ENCODE measurements around the gene STK10.

GRCh38 chr5:172042183-172042582 is 145.8 kb downstream of the STK10 start:
- TF ChIP-seq EZH2phosphoT487 (IDR thresholded peaks at IDR 0.05; ENCODE audit: insufficient read depth, low read depth), result no peak
- no peak for TF ChIP-seq EZH2 (IDR thresholded peaks at IDR 0.05; ENCODE audit: insufficient read depth, poor library complexity, severe bottlenecking)
